GM10248 (cell line): ENCODE data around the gene CLEC1B.

ENCODE experiments used
- CTCF ChIA-PET: fragments of 300-600 bp; sonication (Branson Sonifier 250); formaldehyde crosslinking; extraction: SDS; loops from one replicate; lab custom pipeline; 2021; ENCODE audit warnings: antibody characterized with exemption; lab: Yijun Ruan, JAX
- POLR2A ChIA-PET: fragments of 350-650 bp; sonication (Branson Sonifier 250); formaldehyde crosslinking; extraction: SDS; loops from one replicate; lab custom pipeline; 2020; ENCODE audit warnings: antibody characterized with exemption; lab: Yijun Ruan, JAX
- DNase-seq: peaks from one replicate; pipeline ENCODE4 v3.0.0; 2012; ENCODE audit errors: extremely low spot score
- TF ChIP-seq, protein P1 (sequence below): IDR thresholded peaks from 2 replicates; pipeline ENCODE4 v1.5.1; 2012; ENCODE audit warnings: mild to moderate bottlenecking, low read depth; ENCODE audit errors: extremely low read depth, missing control alignments, control extremely low read depth

CLEC1B gene

DNA sequence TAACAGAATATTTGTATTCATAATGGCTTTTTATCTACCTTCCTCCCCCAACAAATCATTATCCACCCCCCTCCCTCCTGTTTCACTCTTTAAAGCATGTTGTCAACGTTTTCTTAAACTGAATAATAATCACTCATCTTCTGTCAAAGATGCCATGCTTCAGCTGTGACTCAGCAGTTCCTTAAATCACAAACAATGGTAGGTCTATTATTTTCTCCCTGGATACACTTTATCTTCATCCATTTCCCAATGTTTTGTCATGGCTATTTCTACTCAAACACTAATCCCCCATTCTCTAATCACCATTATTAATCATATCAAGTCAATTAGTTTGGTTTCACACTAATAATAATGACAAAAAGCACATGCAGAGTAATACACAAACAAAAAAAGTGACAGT is 18.0 kb upstream of the CLEC1B start:
- TF ChIP-seq, protein P1, sequence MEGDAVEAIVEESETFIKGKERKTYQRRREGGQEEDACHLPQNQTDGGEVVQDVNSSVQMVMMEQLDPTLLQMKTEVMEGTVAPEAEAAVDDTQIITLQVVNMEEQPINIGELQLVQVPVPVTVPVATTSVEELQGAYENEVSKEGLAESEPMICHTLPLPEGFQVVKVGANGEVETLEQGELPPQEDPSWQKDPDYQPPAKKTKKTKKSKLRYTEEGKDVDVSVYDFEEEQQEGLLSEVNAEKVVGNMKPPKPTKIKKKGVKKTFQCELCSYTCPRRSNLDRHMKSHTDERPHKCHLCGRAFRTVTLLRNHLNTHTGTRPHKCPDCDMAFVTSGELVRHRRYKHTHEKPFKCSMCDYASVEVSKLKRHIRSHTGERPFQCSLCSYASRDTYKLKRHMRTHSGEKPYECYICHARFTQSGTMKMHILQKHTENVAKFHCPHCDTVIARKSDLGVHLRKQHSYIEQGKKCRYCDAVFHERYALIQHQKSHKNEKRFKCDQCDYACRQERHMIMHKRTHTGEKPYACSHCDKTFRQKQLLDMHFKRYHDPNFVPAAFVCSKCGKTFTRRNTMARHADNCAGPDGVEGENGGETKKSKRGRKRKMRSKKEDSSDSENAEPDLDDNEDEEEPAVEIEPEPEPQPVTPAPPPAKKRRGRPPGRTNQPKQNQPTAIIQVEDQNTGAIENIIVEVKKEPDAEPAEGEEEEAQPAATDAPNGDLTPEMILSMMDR, result no peak
- POLR2A ChIA-PET, result no interaction called here
- CTCF ChIA-PET, result no interaction called here
- no peak for DNase-seq

DNA sequence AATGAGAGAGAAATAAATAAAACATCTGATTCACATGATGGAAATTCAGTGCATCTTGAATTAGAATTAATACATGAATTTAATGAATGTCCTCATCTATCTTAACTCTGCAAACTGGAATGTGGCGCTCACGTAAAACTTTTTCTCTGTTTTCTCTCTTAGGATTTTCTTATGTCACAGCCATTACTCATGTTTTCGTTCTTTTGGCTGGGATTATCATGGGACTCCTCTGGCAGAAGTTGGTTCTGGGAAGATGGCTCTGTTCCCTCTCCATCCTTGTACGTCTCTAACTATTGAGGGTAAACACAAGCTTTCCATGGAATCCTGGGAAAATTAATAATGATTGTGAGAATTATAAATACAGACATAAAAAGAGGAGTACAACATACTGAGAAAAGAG is 16.5 kb upstream of the CLEC1B start:
- DNase-seq, result no peak
- TF ChIP-seq, protein P1, result no peak
- POLR2A ChIA-PET, result no interaction called here
- CTCF ChIA-PET, result interaction anchor here (0.8 kb wide), 1 partner anchor 75 kb away, joined by 3 read pairs; no protein-coding TSS in a partner anchor

DNA sequence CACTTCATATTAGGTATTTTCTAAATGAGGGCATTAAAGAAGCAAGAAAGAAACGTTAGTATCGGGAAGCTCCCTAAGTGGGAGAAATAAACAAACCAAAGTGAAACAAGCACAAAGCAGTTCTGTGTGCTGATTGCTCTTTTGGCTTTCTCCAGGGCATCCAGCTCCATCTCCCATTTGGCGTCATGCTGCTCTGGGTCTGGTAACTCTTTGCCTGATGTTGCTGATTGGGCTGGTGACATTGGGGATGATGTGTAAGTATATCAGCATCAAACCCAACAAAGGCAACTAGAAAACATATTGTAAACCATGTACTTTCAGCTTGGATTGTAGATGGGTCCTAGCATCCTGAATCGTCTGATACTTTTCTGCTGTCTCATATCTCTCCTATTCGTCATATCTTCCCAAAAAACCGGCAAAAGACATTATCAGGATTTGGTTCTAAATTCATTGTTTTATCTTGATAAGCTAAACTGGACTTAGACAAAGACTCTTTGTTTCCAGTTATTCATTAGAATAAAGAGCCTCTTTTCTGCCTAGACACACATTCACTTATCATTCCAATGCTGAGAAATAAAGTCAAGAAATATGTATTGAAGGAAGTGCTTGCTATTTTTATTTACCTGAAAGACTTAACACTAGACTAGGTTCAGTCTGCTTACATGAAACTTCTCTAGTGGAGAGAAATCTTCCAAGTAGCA is 13.9 kb upstream of the CLEC1B start:
- DNase-seq, result no peak
- POLR2A ChIA-PET, result no interaction called here
- TF ChIP-seq, protein P1, result no peak
- CTCF ChIA-PET, result interaction anchor here (1.0 to 1.7 kb wide), 4 partner anchors 9 to 127 kb away, joined by 3 to 5 read pairs (median 4); no protein-coding TSS in a partner anchor

DNA sequence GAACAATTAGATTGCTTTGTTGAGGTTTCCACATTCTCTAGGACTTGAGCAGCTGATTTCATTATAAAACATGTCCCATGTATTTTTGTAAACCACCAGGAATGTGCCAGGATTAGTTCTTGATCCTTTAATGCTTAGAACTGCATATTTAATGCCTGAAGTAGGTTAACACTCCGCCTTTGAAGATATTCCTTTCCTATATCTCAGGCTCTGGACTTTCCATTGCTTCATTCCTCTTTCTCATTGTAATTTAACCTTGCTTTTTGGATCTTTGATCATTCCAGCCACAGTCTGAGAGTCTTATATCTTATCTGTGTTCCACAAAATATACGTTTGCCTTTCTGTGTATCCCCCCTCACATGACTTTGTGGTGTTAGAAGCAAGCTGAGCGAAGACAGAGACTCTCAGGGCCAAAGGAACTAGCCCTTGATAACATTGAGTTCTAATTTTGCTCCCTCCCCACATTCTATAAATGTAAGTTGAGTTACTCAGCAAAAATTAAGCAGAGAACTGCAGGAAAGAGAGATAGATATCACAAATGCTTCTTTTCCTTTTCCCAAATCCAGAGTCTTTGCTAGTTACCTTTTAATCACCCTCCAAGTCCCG is 2.4 kb upstream of the CLEC1B start:
- POLR2A ChIA-PET, result no interaction called here
- CTCF ChIA-PET, result interaction anchor here (1.2 kb wide), 2 partner anchors 12 kb away, joined by 3 to 4 read pairs; no protein-coding TSS in a partner anchor
- DNase-seq, result no peak
- TF ChIP-seq, protein P1, result no peak

DNA sequence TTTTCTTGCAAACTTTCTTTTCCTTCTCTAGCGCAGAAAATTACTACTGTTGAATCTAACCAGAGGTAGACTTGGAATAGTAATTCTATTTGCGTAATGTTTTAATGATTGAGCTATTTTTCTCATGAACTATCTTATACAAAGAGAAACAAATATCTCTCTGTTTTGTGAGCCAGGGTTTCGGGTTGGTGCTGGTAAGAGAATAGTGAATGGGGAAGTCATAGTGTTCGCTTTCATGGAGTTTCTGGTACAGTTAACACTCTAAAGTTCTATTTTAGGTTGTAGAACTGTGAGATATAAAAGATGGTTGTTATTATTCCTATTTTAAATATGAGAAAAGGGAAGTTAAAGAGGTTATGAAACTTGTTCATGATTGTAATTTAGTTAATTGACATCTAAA is 6.6 kb downstream of the CLEC1B start:
- DNase-seq, result no peak
- POLR2A ChIA-PET, result no interaction called here
- CTCF ChIA-PET, result interaction anchor here (0.9 kb wide), 1 partner anchor 11 kb away, joined by 3 read pairs; no protein-coding TSS in a partner anchor
- TF ChIP-seq, protein P1, result no peak

DNA sequence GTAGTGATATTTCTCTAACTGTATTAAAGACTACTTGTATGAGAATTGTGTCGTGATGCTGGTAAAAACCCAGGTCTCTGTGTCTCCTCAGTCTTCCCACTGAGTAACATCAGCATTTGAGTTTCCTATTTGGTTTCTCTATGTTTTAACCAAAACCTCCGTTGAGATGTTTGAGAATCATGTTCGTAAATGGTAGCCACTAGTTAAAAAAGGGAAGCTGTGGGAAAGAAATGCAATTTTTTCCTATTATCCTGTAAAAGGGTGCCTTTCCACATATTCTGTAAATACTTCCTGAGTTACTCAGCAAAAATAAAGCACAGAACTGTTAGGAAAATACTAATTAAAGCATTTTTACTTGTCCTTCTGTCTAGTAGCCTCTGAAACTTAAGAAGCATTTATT is 7.0 kb downstream of the CLEC1B start:
- TF ChIP-seq, protein P1, result no peak
- POLR2A ChIA-PET, result no interaction called here
- CTCF ChIA-PET, result interaction anchor here (0.9 kb wide), 1 partner anchor 11 kb away, joined by 3 read pairs; no protein-coding TSS in a partner anchor
- no peak for DNase-seq
